ENCODE results near the gene PLEKHH3. TPM values are rescaled to one million over a fixed set of nuclear protein-coding genes. Genes with fewer than 3 reads are reported as not detected.

The PLEKHH3 gene
- total and polyA plus RNA-seq, 12 donors, result 1.8 to 73.2 (median 46.6) TPM

- Histone ChIP-seq H3K4me3 (no peak overlapping the region), H3K36me3 (replicated peaks in 1 of 2) (no peaks in the 10 kb centered on the region), H3K27me3 (no peaks in the 10 kb centered on the region), H3K9me3 (replicated peaks in 1 of 3) (no peaks in the 10 kb centered on the region), H3K27ac (no peak overlapping the region), H3K4me1 (replicated peaks in 1 of 2) (peaks cover 8 to 34% of the 10 kb centered on the region in 2 donors)
- DNase-seq, result no peak
- WGBS, 4 donors, result 58 to 72% (median 65%) methylated on average over 38 to 50 of the region's 50 CpGs
- TF ChIP-seq POLR2A (IDR thresholded peaks at IDR 0.05) (no peak), CTCF (IDR thresholded peaks at IDR 0.05) (no peak)
- intact Hi-C loops (cut with DNase I), result loop anchor here in 1 of 2 donors (5.0 kb wide), 2 partner anchors 78 to 103 kb away; partner anchors contain the start of genes RETREG3 and TUBG1
These were observed 8.2 kb upstream of the PLEKHH3 start for GRCh38 chr17:42684929-42685556.

DNA sequence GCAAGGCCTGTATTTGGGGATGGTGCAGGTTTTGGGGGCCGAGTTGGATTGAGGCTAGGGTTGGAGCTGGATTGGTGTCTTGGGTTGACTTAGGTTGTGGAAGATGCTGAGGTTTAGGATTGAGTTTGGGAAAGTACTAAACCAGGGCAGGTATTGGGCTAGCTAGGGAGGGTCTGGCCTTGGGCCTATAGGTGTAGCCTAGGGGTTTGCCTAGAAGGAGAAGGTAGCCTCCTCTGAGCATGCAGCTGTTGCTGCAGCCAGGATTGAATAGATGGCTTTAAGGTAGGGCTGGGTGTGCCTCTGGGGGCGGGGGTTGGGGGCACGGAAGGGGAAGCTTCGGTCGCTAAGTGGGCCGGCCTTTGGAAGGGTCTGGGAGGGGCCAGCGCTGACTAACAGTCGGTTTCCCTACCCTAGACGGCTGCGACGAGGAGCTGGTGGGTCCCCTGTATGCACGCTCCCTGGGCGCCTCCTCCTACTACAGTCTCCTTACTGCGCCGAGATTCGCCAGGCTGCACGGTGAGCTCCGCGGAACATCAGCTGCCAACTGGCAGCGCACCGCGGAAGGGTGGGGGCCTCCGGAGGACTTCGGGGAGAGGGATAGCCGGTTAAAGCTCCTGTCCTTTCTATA lies 6.7 kb upstream of the PLEKHH3 start:
- no peak for TF ChIP-seq POLR2A (IDR thresholded peaks at IDR 0.05)
- no peak for TF ChIP-seq CTCF (IDR thresholded peaks at IDR 0.05)
- Histone ChIP-seq H3K27ac (no peak overlapping the region), H3K36me3 (replicated peaks in 1 of 2) (no peaks in the 10 kb centered on the region), H3K4me3 (peak overlapping the region in 1 of 4 donors; percentile 5), H3K27me3 (no peaks in the 10 kb centered on the region), H3K9me3 (replicated peaks in 1 of 3) (no peaks in the 10 kb centered on the region), H3K4me1 (replicated peaks in 1 of 2) (peaks cover 19 to 50% of the 10 kb centered on the region in 2 donors)
- 6 to 29% (median 14%) methylated on average over 2 to 25 of the region's 25 CpGs for WGBS, 4 donors
- peak in 2 of 7 donors; percentile 34 to 51 for DNase-seq
- intact Hi-C loops (cut with DNase I), result loop anchor here in 1 of 2 donors (5.0 kb wide), 2 partner anchors 76 to 101 kb away; partner anchors contain the start of genes RETREG3 and TUBG1

DNA sequence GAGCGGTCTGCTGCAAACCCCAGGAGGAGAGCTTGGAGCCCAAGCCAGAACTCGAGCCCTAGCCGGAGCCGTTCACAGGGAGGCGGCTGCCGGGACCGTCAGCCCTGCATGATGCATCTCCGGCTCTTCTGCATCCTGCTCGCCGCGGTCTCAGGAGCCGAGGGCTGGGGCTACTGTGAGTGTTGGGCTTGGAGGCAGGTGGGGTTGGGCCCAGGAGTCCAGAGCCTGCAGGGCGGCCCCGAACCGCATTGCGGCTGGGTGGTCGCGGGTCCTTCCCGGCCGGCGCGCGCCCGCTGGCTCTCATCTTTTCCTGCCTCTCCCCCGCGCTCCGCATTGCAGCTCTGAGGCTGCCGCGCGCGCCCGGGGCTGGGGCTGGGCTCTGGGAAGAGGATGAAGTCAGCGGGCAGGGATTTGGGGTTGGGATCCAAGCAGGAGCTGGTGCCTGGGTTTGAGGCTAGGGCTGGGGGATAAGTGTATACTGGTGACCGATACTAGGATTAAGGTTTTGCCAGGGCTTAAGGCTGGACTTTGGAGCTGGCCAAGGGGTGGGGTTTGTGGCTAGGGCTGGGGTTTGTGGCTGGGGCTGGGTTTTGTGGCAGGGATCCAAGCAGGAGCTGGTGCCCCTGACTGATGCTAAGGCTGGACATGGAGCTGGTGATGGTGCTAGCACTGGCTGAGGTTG lies 6.1 kb upstream of the PLEKHH3 start:
- intact Hi-C loops (cut with DNase I), result loop anchor here in 1 of 2 donors (5.0 kb wide), 2 partner anchors 76 to 101 kb away; partner anchors contain the start of genes RETREG3 and TUBG1
- Histone ChIP-seq H3K9me3 (replicated peaks in 1 of 3) (no peaks in the 10 kb centered on the region), H3K4me1 (replicated peaks in 1 of 2) (peaks cover 21 to 52% of the 10 kb centered on the region in 2 donors), H3K27ac (peak overlapping the region in 2 of 5 donors; percentile 49 to 60), H3K4me3 (peak overlapping the region in 1 of 4 donors; percentile 41), H3K27me3 (no peaks in the 10 kb centered on the region), H3K36me3 (replicated peaks in 1 of 2) (no peaks in the 10 kb centered on the region)
- TF ChIP-seq CTCF (IDR thresholded peaks at IDR 0.05), result no peak
- no peak for TF ChIP-seq POLR2A (IDR thresholded peaks at IDR 0.05)
- WGBS, 4 donors, result 1 to 2% (median 2%) methylated on average over 13 to 34 of the region's 34 CpGs
- peak in 4 of 7 donors; percentile 45 to 64 (median 50) for DNase-seq
